SK-N-SH treated with all-trans-retinoic acid at 6 μM for 48 hours (cell line): ENCODE data around the gene WIPF2.
A peak's percentile ranks its signal among the peaks of the same experiment; 100 is the strongest.

Experiments used
- ATAC-seq: fragments of 200-7000 bp; cut with Tn5 transposase; 3 replicates; pipeline ENCODE4 v1.9.1; 2020; ENCODE audit warnings: mild to moderate bottlenecking, moderate library complexity
- ARNTL ChIP-seq: fragments of 450-650 bp; formaldehyde crosslinking; IDR thresholded peaks from 2 replicates; pipeline ENCODE4 v1.5.0; 2020; ENCODE audit warnings: low read depth, mild to moderate bottlenecking, moderate library complexity, borderline replicate concordance
- BACH2 ChIP-seq: fragments of 250-450 bp; sonication (Bioruptor Pico); IDR thresholded peaks from 2 replicates; pipeline ENCODE4 v1.9.0; 2021; ENCODE audit warnings: mild to moderate bottlenecking, borderline replicate concordance
- CREB5 ChIP-seq: fragments of 250-450 bp; sonication (Bioruptor Pico); IDR thresholded peaks from 2 replicates; pipeline ENCODE4 v1.5.1; 2020; ENCODE audit warnings: low read depth, mild to moderate bottlenecking, moderate library complexity
- CSDC2 ChIP-seq: fragments of 250-450 bp; sonication (Bioruptor Pico); IDR thresholded peaks from 2 replicates; pipeline ENCODE4 v1.5.0; 2020; ENCODE audit warnings: mild to moderate bottlenecking, moderate library complexity
- CSRNP3 ChIP-seq: fragments of 250-450 bp; sonication (Bioruptor Pico); IDR thresholded peaks from 2 replicates; pipeline ENCODE4 v1.5.1; 2021; ENCODE audit warnings: mild to moderate bottlenecking, moderate library complexity
- ESRRG ChIP-seq: fragments of 250-450 bp; sonication (Bioruptor Pico); IDR thresholded peaks from 2 replicates; pipeline ENCODE4 v1.6.1; 2021; ENCODE audit warnings: mild to moderate bottlenecking
- GLIS3 ChIP-seq: fragments of 250-450 bp; sonication (Bioruptor Pico); IDR thresholded peaks from 2 replicates; pipeline ENCODE4 v1.5.0; 2020; ENCODE audit warnings: mild to moderate bottlenecking, moderate library complexity
- ISL1 ChIP-seq: fragments of 250-450 bp; sonication (Bioruptor Pico); IDR thresholded peaks from 2 replicates; pipeline ENCODE4 v2.1.2; 2022; ENCODE audit warnings: mild to moderate bottlenecking, moderate library complexity
- OSR1 ChIP-seq: fragments of 250-450 bp; sonication (Bioruptor Pico); IDR thresholded peaks from 2 replicates; pipeline ENCODE4 v1.8.0; 2022; ENCODE audit warnings: moderate library complexity, mild to moderate bottlenecking, inconsistent platforms
- PATZ1 ChIP-seq: fragments of 250-450 bp; sonication (Bioruptor Pico); IDR thresholded peaks from 2 replicates; pipeline ENCODE4 v1.8.0; 2020; ENCODE audit warnings: mild to moderate bottlenecking, moderate library complexity, borderline replicate concordance
- POU6F1 ChIP-seq: fragments of 250-450 bp; sonication (Bioruptor Pico); IDR thresholded peaks from 2 replicates; pipeline ENCODE4 v1.8.0; 2021; ENCODE audit warnings: low read depth, mild to moderate bottlenecking, moderate library complexity, borderline replicate concordance
- PPARA ChIP-seq: fragments of 250-450 bp; sonication (Bioruptor Pico); IDR thresholded peaks from 2 replicates; pipeline ENCODE4 v1.5.0; 2020; ENCODE audit warnings: mild to moderate bottlenecking, borderline replicate concordance
- RARB ChIP-seq: fragments of 250-450 bp; sonication (Bioruptor Pico); IDR thresholded peaks from 2 replicates; pipeline ENCODE4 v1.8.0; 2021; ENCODE audit warnings: mild to moderate bottlenecking, moderate library complexity
- SNAI2 ChIP-seq: fragments of 250-450 bp; sonication (Bioruptor Pico); IDR thresholded peaks from 2 replicates; pipeline ENCODE4 v1.5.0; 2020; ENCODE audit warnings: mild to moderate bottlenecking, moderate library complexity
- TCF4 ChIP-seq: fragments of 250-450 bp; sonication (Bioruptor Pico); IDR thresholded peaks from 2 replicates; pipeline ENCODE4 v1.8.0; 2021; ENCODE audit warnings: mild to moderate bottlenecking, moderate library complexity, borderline replicate concordance
- TOX ChIP-seq: fragments of 250-450 bp; sonication (Bioruptor Pico); IDR thresholded peaks from 2 replicates; pipeline ENCODE4 v1.8.0; 2021; ENCODE audit warnings: mild to moderate bottlenecking, moderate library complexity, borderline replicate concordance
- TSHZ2 ChIP-seq: fragments of 250-450 bp; sonication (Bioruptor Pico); IDR thresholded peaks from 2 replicates; pipeline ENCODE4 v1.5.0; 2020; ENCODE audit warnings: mild to moderate bottlenecking, moderate library complexity
- ZC3H10 ChIP-seq: fragments of 250-450 bp; sonication (Bioruptor Pico); IDR thresholded peaks from 2 replicates; pipeline ENCODE4 v1.5.1; 2021; ENCODE audit warnings: mild to moderate bottlenecking, moderate library complexity
- ZFP3 ChIP-seq: fragments of 250-450 bp; sonication (Bioruptor Pico); IDR thresholded peaks from 2 replicates; pipeline ENCODE4 v1.5.0; 2020; ENCODE audit warnings: mild to moderate bottlenecking, moderate library complexity
- ZFP30 ChIP-seq: fragments of 450-650 bp; formaldehyde crosslinking; IDR thresholded peaks from 2 replicates; pipeline ENCODE4 v1.5.0; 2022; ENCODE audit warnings: mild to moderate bottlenecking, moderate library complexity
- ZNF565 ChIP-seq: fragments of 450-650 bp; formaldehyde crosslinking; conservative IDR thresholded peaks from 2 replicates; pipeline ENCODE4 v1.5.0; 2020; ENCODE audit warnings: low read depth, mild to moderate bottlenecking, moderate library complexity
- ZNF70 ChIP-seq: fragments of 450-650 bp; formaldehyde crosslinking; IDR thresholded peaks from 2 replicates; pipeline ENCODE4 v1.5.0; 2020; ENCODE audit warnings: mild to moderate bottlenecking, moderate library complexity
- ZNF8 ChIP-seq: fragments of 450-650 bp; formaldehyde crosslinking; IDR thresholded peaks from 2 replicates; pipeline ENCODE4 v1.5.0; 2020; ENCODE audit warnings: mild to moderate bottlenecking, moderate library complexity

WIPF2 gene

GRCh38 chr17:40307001-40307730 lies 88.1 kb downstream of the WIPF2 start:
- peak; percentile 50 for ATAC-seq
- no peak for TF ChIP-seq ZFP3 (CRISPR knock-in tag)
- TF ChIP-seq PPARA (CRISPR knock-in tag): no peak
- TF ChIP-seq ZNF70 (CRISPR knock-in tag): 0 out of 2 replicates have a peak, but pooled peaks have one; percentile 50
- no peak for TF ChIP-seq OSR1
- TF ChIP-seq SNAI2 (CRISPR knock-in tag): no peak
- peak; percentile 85 for TF ChIP-seq PATZ1
- no peak for TF ChIP-seq CSRNP3 (CRISPR knock-in tag)
- no peak for TF ChIP-seq TOX (CRISPR knock-in tag)
- peak; percentile 35; the same call in 1 of the 2 replicates for TF ChIP-seq ZNF8
- TF ChIP-seq TCF4 (CRISPR knock-in tag): peak; percentile 74
- TF ChIP-seq BACH2 (CRISPR knock-in tag): 0 out of 2 replicates have a peak, but pooled peaks have one; percentile 14
- TF ChIP-seq POU6F1 (CRISPR knock-in tag): peak; percentile 64; the same call in 1 of the 2 replicates
- no peak for TF ChIP-seq ARNTL
- no peak for TF ChIP-seq CSDC2
- no peak for TF ChIP-seq CREB5 (CRISPR knock-in tag)
- TF ChIP-seq ZFP30: no peak
- TF ChIP-seq ESRRG: no peak
- peak; percentile 62; the same call in 1 of the 2 replicates for TF ChIP-seq TSHZ2 (CRISPR knock-in tag)
- no peak for TF ChIP-seq RARB (CRISPR knock-in tag)
- peak; percentile 53 for TF ChIP-seq ISL1 (CRISPR knock-in tag)
- no peak for TF ChIP-seq ZNF565 (CRISPR knock-in tag)
- TF ChIP-seq ZC3H10 (CRISPR knock-in tag): no peak
- TF ChIP-seq GLIS3: no peak

- no peak for ATAC-seq
- TF ChIP-seq CSDC2: no peak
- TF ChIP-seq ARNTL: no peak
- no peak for TF ChIP-seq TCF4 (CRISPR knock-in tag)
- TF ChIP-seq OSR1: no peak
- TF ChIP-seq CREB5 (CRISPR knock-in tag): no peak
- no peak for TF ChIP-seq SNAI2 (CRISPR knock-in tag)
- no peak for TF ChIP-seq POU6F1 (CRISPR knock-in tag)
- TF ChIP-seq PPARA (CRISPR knock-in tag): no peak
- TF ChIP-seq ZNF565 (CRISPR knock-in tag): no peak
- TF ChIP-seq, all 23 proteins: peak for 0
These were observed 88.7 kb downstream of the WIPF2 start for GRCh38 chr17:40307740-40308239.
